Activated naive CD4-positive, alpha-beta T cell treated with Interleukin-2 at 50 U/mL for 16 hours (primary cell): Measurements from ENCODE around the gene CCT8L2.
"Not testable (repeated sequence)": the region's sequence is repeated elsewhere in the genome, so short reads cannot be mapped to it uniquely, and the experiment has no call there.

Experiments
- DNase-seq: peaks from one replicate; pipeline ENCODE4 v3.0.0-alpha.2; 2020

Gene CCT8L2

GRCh38 chr22:16558376-16558945 is 34.1 kb downstream of the CCT8L2 start:
- not testable (repeated sequence) for DNase-seq

GRCh38 chr22:16557511-16557910 is 35.1 kb downstream of the CCT8L2 start:
- not testable (repeated sequence) for DNase-seq

GRCh38 chr22:16555077-16555994 is 37.3 kb downstream of the CCT8L2 start:
- DNase-seq, result not testable (repeated sequence)

- DNase-seq, result not testable (repeated sequence)
These were observed 49.3 kb downstream of the CCT8L2 start for GRCh38 chr22:16543310-16543709.
